HG02798 (cell line): Measurements from ENCODE around the gene SPATA25.
"Not testable (repeated sequence)": the region's sequence is repeated elsewhere in the genome, so short reads cannot be mapped to it uniquely, and the experiment has no call there.

ENCODE experiments used
- ATAC-seq: cut with Tn5 transposase; IDR thresholded peaks from one replicate; pipeline ENCODE4 v1.9.1; 2021; ENCODE audit warnings: mild to moderate bottlenecking; ENCODE audit not compliant: unreplicated experiment, poor library complexity

SPATA25 gene

DNA sequence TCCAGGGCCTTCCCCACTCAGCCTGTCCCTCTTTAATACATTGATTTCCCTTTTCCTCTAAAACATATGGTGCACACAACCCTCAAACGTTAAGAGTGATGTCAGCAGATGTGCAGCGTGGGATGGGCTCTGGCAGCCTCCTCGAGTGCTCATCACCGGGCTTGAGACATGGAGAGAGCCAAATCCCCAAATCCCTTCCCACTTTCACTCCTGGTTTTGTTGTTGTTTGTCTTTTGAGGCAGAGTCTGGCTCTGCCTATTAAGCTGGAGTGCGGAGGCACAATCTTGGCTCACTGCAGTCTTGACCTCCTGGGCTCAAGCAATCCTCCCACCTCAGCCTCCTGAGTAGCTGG, 30.3 kb upstream of the SPATA25 start:
- ATAC-seq = no peak

DNA sequence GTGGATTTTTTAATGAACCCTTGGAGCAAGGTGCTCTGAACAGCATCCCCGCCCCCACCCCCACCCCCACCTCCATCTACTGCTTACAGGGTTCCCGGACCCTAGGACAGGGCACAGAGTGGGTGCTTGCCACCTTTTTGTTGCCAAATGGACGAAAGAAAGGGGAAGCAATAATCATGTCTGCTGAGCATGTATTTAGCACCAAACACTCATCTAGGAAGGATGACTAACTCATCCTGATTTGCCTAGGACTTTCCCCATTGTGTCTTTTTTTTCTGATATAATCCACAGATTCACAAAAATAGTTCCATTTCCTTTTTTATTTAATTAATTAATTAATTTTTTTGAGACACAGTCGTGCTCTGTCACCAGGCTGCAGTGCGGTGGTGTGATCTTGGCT, 25.7 kb upstream of the SPATA25 start:
- no peak for ATAC-seq

DNA sequence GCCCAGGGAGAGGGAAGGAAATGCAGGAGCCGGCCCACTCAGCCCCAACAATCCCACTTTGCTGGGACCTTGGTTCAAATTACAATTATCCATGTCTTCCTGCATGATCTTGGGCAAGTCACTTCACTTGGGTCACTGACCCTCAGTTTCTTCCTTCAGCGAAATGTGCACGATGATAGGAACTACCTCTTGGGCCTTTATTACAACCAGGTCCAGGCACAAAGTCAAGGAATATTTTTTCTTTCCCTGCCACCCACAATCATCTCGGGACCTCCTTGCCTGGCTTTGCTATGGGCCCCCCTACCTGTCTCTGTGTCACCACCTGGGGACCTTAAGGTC, 24.9 kb upstream of the SPATA25 start:
- no peak for ATAC-seq

DNA sequence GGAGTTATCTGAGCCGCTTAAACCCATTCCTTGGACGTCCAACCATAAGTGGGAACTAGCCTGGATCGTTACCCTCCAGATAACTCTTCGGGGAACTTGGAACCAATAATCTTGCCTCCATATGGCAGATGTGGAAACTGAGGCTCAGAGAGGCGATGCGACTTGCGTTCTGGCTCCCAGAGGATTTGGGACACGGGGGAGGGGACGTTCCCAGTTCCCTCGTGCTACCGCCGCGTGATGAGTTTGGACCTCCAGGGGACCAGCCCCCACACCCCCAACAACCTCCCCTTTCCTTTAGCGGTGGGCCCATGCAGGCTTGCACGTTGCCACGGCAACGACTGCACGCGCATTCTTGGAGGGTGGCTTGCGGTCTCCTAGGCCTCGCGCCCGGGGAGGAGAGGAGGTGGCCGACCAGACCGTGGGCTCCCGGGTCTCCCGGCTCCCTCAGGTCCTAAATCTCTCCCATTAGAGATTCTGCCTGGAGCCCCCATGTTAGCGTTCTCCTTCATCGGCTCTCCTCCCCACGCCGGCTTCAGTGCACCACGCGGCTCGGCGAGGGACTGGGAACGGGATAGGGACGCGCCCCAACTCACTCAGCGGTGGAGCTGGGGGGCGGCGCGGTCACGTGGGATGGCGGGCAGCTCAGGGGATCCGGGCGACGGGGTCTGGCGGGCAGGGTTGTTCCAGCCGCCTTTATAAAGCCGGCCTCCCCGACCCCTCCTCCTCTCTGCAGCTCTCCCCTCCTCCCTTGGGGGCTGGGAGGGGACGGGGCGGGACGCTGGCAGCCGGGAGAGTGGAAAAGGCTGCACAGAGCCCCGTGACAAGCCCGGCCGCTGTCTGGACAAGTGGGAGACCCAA, 24.3 kb upstream of the SPATA25 start, which contains the start of gene PLTP:
Gene PLTP (minus strand): TSS at position 670 of the 858 bp plus-strand sequence. CDS start 703 bp downstream, outside the sequence.
- no peak for ATAC-seq

DNA sequence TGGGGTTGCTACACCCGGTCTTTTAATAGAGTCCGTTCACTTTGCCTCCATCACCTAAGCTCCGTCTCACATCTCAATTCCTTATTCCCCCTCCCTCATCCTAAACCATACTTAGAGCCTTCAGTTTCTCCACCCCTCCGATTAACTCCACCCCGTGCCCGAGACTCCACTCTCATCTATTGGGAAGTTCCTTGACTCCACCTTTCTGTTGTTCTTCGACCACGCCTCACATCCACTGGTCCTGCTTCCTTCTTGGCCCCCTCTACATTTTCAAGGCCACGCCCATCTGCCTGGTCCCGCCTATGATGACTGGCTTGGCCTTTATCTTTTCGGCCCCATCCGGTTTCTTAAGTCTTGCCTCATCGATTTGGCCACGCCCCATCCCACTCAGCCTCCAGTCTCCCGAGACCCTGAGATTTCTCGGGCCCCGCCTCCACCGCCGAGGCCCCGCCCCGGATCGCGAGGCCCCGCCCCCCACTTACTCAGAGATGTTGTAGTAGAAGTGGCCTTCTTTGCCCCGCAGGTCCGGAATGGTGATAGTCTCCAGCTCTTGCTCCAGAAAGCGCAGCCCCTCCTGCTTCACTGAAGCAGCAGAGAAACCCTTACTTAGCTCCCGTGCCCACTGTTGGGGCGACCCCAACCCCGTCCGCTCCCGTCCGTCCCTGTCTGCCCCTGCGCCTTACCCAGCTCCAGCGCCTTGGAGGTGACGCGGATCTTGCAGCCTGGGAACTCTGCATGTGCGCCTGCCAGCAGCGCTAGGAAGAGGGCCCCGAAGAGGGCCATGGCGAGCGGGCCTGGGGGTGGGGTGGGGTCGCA, 23.5 kb upstream of the SPATA25 start:
- ATAC-seq = peak; percentile 94

DNA sequence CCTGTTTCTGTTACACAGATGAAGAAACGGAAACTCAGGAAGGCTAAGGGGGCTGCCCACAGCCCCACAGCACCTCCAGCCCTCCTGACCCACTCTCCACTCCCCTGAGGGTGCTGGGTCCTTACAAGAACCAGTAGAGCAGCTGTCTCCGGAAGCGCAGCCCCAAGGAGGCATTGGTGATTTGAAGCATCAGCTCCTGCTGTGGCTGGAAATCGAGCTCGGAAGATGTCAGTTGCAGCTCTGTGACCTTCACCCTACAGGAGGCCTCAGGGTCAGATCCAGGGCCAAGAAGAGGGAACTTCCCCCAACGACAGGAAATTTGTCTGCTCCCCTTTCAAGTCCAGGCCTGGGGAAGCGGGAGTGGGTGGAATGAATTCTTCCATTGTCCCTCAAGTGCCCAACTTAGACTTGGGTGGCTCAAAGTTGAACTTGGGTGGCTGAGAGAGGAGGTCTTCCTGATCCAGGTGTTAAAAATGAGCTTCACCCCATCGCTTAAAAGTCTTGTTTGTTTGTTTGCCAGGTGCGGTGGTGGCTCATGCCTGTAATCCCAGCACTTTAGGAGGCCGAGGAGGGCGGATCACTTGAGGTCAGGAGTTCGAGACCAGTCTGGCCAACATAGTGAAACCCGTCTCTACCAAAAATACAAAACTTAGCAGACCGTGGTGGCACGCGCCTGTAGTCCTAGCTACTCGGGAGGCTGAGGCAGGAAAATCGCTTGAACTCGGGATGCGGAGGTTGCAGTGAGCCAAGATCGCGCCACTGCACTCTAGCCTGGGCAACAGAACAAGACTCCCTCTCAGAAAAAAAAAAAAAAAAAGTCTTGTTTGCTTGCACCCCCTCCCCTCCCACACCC, 22.6 kb upstream of the SPATA25 start:
- ATAC-seq = no peak

DNA sequence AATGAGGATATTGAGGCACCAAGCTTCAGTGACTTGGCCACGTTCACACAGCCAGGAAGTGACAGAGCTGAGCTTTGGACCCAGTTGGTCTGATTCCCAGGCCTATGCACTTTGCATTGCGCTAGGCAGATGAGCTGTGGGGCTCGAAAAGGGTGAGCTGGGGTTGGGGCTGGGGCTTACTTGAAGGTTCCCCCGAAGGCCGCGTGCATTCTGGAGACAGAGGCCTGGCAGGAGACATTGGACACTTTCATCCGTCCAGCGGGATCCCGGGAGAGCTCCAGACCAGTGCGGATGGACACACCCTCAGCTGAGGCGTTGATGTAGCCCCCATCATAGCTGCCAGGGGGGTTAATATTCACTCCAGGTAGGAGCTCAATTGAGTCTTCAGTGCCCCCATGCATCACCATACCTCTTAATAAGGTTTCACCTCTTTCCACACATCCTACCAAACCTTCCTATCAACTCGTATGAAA, 21.9 kb upstream of the SPATA25 start:
- ATAC-seq = no peak

DNA sequence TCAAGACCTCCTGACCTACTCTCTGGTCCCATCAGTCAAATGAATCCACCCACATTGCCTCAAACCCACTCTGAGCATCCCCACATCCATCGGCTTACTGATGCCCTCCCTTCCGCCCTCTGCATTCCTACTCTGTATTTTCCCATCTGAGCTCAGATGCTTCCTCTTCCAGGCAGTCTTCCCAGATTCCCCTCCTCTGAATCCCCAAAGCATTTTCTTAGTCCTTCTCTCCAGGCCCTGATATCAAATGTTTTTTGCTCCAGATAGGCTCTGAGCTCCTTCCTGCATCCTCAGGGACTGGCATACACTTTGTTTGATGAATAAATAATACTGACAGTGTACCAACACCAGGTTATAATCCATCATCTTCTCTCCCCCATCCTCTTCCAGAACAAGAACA, 20.7 kb upstream of the SPATA25 start:
- no peak for ATAC-seq

DNA sequence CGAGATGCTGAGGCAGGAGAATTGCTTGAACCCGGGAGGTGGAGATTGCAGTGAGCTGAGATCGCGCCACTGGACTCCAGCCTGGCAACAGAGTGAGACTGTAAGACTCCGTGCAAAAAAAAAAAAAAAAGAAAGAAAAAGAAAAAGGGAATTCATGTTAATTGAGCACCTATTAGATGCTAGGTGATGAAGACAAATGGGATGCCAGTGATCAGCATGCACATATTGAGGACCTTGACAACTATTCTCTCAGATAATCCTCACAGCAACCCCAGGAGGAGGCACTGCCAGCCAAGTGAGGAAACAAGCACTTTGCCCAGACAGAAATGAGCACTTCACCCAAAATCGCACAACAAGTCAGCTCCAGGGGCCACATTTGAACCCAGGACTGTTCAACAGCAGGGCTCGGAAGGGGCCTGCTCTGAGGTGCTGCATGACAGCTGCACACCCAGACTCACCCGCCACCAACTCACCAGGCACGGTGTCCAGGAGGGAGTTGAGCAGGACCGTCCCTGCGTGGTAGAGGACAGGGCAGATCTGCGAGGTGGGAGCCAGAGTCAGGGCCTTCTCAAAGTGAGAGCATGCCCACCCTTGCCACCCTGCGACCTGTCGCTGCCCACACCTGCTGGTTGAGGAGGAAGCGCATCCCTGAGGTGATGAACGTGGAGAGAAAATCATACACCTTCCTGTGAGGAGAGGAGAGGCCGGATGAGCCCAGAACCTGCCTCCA, 20.0 kb upstream of the SPATA25 start:
- ATAC-seq = no peak

DNA sequence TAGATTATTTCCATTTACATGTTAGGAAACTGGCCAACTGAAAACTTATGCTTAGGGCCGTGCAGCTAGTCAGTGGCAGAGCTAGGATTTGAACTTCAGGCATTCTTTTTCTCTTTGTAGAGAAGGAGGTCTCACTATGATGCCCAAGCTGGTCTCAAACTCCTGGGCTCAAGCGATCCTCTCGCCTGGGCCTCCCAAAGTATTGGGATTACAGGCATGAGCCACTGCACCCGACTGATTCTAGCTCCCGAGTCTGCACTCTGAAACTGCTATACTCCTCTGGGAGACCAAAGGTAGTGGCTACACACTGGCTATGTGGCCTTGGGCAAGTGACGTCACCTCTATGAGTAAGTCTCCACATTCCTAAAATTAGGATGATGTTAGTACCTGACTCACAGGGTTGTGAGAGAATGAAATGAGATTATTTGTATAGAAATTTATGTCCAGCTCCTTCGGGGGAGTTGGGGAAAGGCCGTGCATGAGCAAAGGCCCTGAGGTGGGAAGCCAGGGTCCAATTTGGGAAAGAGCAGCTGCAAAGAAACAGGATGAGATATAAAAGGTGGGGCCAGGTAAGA, 18.2 kb upstream of the SPATA25 start:
- no peak for ATAC-seq

DNA sequence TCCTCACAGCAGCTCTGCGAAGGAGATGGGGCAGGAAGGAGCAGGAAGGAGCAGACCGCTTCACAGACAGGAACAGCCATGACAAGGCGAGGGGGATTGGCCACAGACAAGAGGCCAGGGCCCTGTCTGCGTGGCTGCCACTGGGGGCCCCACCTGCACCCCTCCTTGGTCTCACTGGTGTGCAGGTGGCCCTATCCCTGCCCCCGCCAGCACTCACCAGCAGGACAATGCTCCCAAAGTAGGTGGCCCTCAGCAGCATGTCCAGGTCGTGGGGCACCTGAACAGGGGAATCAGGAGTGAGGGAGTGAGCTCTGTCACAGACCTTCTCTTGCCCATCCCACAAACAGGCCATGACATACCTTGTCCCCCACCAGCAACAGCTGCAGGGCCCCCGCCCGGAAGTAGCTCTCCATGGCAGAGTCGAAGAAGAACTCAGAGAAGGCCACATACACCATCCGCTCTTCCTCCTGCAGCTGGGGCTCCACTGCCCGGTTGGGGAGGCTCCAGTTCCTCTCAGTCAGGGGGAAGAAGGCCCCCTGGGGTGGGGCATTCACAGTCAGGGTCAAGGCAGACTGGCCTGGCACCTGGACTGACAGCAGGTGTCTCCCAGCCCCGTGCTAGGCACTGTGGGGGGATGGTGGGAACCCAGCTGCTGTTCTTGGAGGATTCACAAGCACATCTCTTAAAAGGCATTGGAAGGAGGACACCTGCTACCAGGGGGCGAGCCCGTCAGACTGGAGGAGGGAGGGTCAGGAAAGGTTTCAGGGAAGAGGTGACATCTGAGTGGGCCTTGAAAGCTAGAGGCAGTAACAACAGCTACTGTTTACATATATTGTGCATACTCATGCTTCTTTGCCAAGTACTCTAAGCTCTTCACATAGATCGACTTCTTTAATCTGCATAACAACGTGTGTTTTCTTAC, 17.4 kb upstream of the SPATA25 start:
- ATAC-seq = no peak

DNA sequence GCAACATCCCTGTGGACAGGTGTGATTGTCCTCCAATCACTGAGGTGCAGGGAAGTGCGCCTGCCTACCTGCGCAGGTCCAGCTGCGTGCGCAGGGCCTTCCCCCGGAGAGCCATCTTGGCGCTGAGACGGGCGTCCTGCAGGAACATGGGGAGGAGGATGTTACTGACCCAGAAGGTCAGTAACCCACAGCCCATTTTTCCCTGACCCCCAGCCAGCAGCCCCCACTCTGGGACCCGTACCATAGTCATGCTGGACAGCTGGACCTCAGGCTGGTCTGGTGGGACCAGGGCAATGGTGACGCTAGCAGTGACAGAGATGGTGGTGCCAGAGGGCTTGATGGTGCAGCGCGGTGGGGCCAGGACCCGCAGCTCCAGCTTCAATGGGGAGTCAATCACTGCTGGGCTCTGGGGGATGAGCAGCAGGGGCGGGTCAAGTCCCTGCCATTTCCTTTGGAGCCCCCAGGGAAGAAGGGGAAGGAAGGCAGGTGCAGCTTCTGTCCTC, 14.8 kb upstream of the SPATA25 start:
- ATAC-seq = no peak

DNA sequence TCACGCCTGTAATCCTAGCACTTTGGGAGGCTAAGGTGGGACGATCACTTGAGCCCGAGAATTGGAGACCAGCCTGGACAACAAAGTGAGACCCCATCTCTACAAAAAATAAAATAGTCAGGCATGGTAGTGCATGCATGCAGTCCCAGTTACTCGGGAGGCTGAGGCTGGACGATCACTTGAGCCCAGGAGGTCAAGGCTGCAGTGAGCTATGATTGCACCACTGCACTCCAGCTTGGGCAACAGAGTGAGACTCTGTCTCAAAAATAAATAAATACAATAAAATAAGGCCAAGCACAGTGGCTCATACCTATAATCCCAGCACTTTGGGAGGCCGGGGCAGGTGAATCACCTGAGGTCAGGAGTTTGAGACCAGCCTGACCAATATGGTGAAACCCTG, 13.9 kb upstream of the SPATA25 start:
- ATAC-seq = not testable (repeated sequence)

DNA sequence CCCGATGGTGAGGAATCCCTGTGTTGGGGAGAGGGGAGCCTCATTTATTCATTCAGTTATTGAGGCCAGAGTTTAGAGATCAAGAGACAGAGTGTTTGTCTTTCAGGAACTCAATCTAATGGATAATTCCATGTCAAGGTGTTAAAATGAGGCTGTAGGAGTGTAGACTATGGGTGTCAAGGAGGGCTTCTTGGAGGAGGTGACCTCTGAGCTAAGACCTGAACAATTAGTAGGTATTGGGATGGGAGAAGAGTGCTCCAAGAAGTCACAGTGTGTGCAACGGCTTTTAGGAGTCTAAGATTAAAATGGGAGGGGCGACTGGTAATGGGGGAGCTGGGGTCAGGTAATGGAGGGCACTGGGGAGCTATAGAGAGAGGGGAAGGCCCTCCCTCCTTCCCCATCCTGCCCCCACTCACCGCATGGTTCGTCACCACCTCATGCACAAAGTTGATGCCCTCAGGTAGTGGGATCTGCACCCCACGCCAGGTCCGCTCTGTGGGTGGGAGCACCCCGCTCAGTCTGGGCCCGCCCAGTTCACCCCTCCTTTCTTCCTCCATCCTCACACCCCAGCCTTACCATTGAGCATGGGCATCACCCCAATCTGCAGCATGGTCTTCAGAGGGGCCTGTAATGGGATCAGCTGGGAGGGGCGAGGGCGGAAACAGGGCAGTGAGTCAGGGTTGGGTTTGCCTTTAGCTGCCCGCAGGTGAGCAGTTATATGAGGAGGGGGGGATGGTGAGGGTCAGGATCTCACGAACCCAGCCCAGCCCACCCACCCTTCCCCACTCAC, 11.8 kb upstream of the SPATA25 start:
- no peak for ATAC-seq

DNA sequence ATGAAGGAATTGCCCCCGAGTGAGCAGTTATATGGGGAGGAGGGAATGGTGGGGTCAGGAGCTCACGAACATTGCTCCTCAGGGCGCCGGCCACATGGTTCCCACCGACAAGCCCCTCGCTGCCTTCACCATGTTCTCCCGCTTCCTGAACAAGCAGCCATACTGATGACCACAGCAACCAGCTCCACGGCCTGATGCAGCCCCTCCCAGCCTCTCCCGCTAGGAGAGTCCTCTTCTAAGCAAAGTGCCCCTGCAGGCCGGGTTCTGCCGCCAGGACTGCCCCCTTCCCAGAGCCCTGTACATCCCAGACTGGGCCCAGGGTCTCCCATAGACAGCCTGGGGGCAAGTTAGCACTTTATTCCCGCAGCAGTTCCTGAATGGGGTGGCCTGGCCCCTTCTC, 10.9 kb upstream of the SPATA25 start:
- ATAC-seq = no peak

DNA sequence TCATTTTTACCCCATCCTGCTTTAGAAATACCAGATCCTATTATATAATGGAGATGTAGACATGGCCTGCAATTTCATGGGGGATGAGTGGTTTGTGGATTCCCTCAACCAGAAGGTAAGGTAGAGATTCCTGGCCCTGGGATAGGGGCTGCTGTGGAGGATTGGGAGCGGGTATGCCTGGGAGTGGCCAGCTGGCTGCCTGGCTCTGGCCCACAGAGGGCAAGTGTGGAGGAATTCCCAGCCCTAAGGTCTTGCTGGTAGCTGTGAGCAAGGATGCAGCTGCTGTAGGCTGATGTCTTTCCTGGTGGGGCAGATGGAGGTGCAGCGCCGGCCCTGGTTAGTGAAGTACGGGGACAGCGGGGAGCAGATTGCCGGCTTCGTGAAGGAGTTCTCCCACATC, 10.3 kb upstream of the SPATA25 start:
- no peak for ATAC-seq

DNA sequence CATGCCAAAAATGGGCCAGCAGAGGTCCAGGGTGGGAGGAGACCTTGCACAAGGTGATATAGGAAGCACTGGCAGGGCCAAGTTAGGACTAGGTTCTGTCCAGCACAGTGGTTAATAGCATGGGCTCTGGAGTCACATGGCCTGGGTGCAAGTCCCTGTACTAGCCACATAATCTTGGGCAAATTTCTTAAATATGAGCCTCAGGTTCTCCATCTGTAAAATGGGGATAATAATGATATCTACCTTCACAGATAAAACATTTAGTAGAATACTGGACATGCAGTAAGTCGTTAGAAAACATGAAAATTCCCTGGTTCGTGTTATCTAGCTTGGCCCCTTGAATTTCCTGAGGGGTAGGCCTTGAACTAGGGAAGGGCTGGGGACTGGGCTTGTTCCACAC, 9.9 kb upstream of the SPATA25 start:
- ATAC-seq = no peak
